GM23338 (cell line): ENCODE results near the gene TPCN2. TPM values are rescaled to one million over a fixed set of nuclear protein-coding genes. Genes with fewer than 3 reads are reported as not detected.

ENCODE experiments used
- ATAC-seq: fragments of 200-7000 bp; cut with Tn5 transposase; 3 replicates; pipeline ENCODE4 v1.9.1; 2020
- DNase-seq: peaks from one replicate; pipeline ENCODE4 v3.0.0-alpha.2; 2015; ENCODE audit warnings: low spot score
- H2AFZ ChIP-seq: fragments of 200-600 bp; sonication (generic); 2 replicates; pipeline ENCODE4 v1.8.0; 2016; ENCODE audit warnings: antibody characterized with exemption, mild to moderate bottlenecking, moderate library complexity
- H3F3A ChIP-seq: fragments of 200-600 bp; sonication (generic); replicated peaks from 2 replicates; pipeline ENCODE4 v1.8.0; 2017; ENCODE audit warnings: antibody characterized with exemption, mixed run types, low read depth
- H3K27ac ChIP-seq: fragments of 200-600 bp; sonication (generic); 2 replicates; pipeline ENCODE4 v1.6.1; 2016; ENCODE audit warnings: low read depth
- H3K27me3 ChIP-seq: fragments of 200-600 bp; sonication (generic); 2 replicates; pipeline ENCODE4 v1.8.0; 2016; ENCODE audit warnings: mild to moderate bottlenecking, mixed run types, moderate library complexity; ENCODE audit not compliant: insufficient read depth
- H3K36me3 ChIP-seq: fragments of 200-600 bp; sonication (generic); 2 replicates; pipeline ENCODE4 v1.8.0; 2016; ENCODE audit warnings: mild to moderate bottlenecking; ENCODE audit not compliant: insufficient read depth
- H3K4me1 ChIP-seq: fragments of 200-600 bp; sonication (generic); 2 replicates; pipeline ENCODE4 v1.8.0; 2016; ENCODE audit warnings: mild to moderate bottlenecking, moderate library complexity; ENCODE audit not compliant: insufficient read depth
- H3K4me2 ChIP-seq: fragments of 200-600 bp; sonication (generic); 2 replicates; pipeline ENCODE4 v1.7.1; 2017; ENCODE audit warnings: mixed run types
- H3K4me3 ChIP-seq: fragments of 200-600 bp; sonication (generic); 2 replicates; pipeline ENCODE4 v1.6.1; 2016; ENCODE audit warnings: mixed run types
- H3K79me2 ChIP-seq: fragments of 200-600 bp; sonication (generic); replicated peaks from 2 replicates; pipeline ENCODE4 v1.8.0; 2017; ENCODE audit warnings: mild to moderate bottlenecking; ENCODE audit not compliant: insufficient read depth
- H3K9me2 ChIP-seq: fragments of 200-600 bp; sonication (generic); 2 replicates; pipeline ENCODE4 v1.8.0; 2017; ENCODE audit not compliant: insufficient read depth
- H4K20me1 ChIP-seq: fragments of 200-600 bp; sonication (generic); replicated peaks from 2 replicates; pipeline ENCODE4 v1.8.0; 2017; ENCODE audit warnings: mild to moderate bottlenecking; ENCODE audit not compliant: insufficient read depth
- H3K27ac Mint-ChIP-seq: 2 replicates; pipeline ENCODE4 v1.8.0; 2020; ENCODE audit warnings: inconsistent platforms, mild to moderate bottlenecking, moderate library complexity, mixed read lengths
- H3K27me3 Mint-ChIP-seq: 3 replicates; pipeline ENCODE4 v1.8.0; 2022; ENCODE audit warnings: low read depth, mild to moderate bottlenecking, moderate library complexity, mixed read lengths, inconsistent platforms; ENCODE audit not compliant: insufficient read depth, poor library complexity
- H3K36me3 Mint-ChIP-seq: 3 replicates; pipeline ENCODE4 v1.8.0; 2021; ENCODE audit warnings: low read depth, mild to moderate bottlenecking, inconsistent platforms, moderate library complexity, mixed read lengths
- H3K4me1 Mint-ChIP-seq: 3 replicates; pipeline ENCODE4 v1.8.0; 2020; ENCODE audit warnings: mild to moderate bottlenecking, inconsistent platforms, mixed read lengths
- H3K4me3 Mint-ChIP-seq: 3 replicates; pipeline ENCODE4 v1.8.0; 2021; ENCODE audit warnings: moderate library complexity, mild to moderate bottlenecking, inconsistent platforms, mixed read lengths
- H3K9me3 Mint-ChIP-seq: 3 replicates; pipeline ENCODE4 v1.8.0; 2020; ENCODE audit warnings: moderate library complexity, mild to moderate bottlenecking, inconsistent platforms, mixed read lengths
- CREB1 ChIP-seq: fragments of 250-450 bp; sonication (Bioruptor Pico); IDR thresholded peaks from 2 replicates; pipeline ENCODE4 v1.5.0; 2020; ENCODE audit warnings: low read depth, mild to moderate bottlenecking, moderate library complexity
- EZH2 ChIP-seq: fragments of 200-600 bp; sonication (generic); IDR thresholded peaks from one replicate; pipeline ENCODE4 v1.8.0; 2017; ENCODE audit warnings: antibody characterized with exemption, mild to moderate bottlenecking, low read depth; ENCODE audit not compliant: unreplicated experiment
- JUNB ChIP-seq: IDR thresholded peaks from one replicate; pipeline ENCODE4 v1.6.1; 2016; ENCODE audit warnings: antibody characterized with exemption; ENCODE audit not compliant: unreplicated experiment
- NANOG ChIP-seq: IDR thresholded peaks from 2 replicates; pipeline ENCODE4 v1.6.1; 2016; ENCODE audit warnings: antibody characterized with exemption, borderline replicate concordance
- STAT1 ChIP-seq: IDR thresholded peaks from one replicate; pipeline ENCODE4 v1.6.1; 2016; ENCODE audit warnings: antibody characterized with exemption; ENCODE audit not compliant: unreplicated experiment
- ZNF114 ChIP-seq: fragments of 250-450 bp; sonication (Bioruptor Pico); IDR thresholded peaks from 2 replicates; pipeline ENCODE4 v1.5.0; 2020; ENCODE audit warnings: mild to moderate bottlenecking, moderate library complexity
- ZNF331 ChIP-seq: fragments of 250-450 bp; sonication (Bioruptor Pico); IDR thresholded peaks from 2 replicates; pipeline ENCODE4 v1.5.0; 2020; ENCODE audit warnings: low read depth, mild to moderate bottlenecking, moderate library complexity
- polyA plus RNA-seq: library from polyadenylated mRNA; unstranded; fragments of >200 nt; fragmentation: Nextera tagmentation; extraction: Ambion mirVana; gene quantifications from 2 replicates; pipeline ENCODE4 v1.2.1, GENCODE V29; 2016
- total RNA-seq: library from RNA; depleted of rRNA; stranded (reverse); fragments of >200 nt; shearing (Covaris generic); gene quantifications from 2 replicates; pipeline ENCODE4 v1.2.3, GENCODE V29; 2014
- TF ChIP-seq, protein P1 (sequence below), 2 experiments: fragments of 200-600 bp in 1 of 2; sonication (generic) in 1 of 2; conservative IDR thresholded peaks; 2 replicates each; pipeline versions ENCODE4 v1.5.1 to v1.6.1; 2016 to 2017; ENCODE audit warnings: antibody characterized with exemption in 2 of 2, low read depth in 2 of 2, mild to moderate bottlenecking in 2 of 2, moderate library complexity in 1 of 2
- TF ChIP-seq, protein P2 (sequence below): IDR thresholded peaks from one replicate; pipeline ENCODE4 v1.6.1; 2018; ENCODE audit warnings: antibody characterized with exemption; ENCODE audit not compliant: unreplicated experiment
- TF ChIP-seq, protein P3 (sequence below): IDR thresholded peaks from 2 replicates; pipeline ENCODE4 v1.6.1; 2016; ENCODE audit warnings: antibody characterized with exemption
- TF ChIP-seq, protein P4 (sequence below): fragments of 250-450 bp; sonication (Bioruptor Pico); IDR thresholded peaks from 2 replicates; pipeline ENCODE4 v1.5.0; 2020; ENCODE audit warnings: mild to moderate bottlenecking, moderate library complexity

TPCN2 gene
- total and polyA plus RNA-seq, 2 experiments from 2014 or later: 5.8 to 14.7 TPM

DNA sequence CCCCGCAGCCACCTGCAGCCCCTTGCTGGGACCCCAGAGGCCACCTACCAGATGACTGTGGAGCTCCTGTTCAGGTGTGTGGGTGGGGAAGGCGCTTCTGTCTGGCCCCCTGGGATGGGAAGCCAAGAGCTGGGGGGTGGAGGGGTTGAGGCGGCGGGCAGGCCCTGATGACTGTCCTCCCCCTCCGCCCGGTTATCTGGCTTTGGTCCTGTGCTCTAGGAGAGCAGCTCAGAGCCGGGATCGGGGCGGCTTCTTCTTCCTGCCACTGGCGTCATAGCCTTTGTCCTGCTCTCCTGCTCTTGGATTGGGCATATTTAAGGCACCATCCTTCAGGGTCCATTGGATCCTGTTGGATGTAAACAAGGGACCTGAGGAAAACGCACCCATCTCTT is 38.4 kb downstream of the TPCN2 start:
- H3K9me3 Mint-ChIP-seq: no peaks in the 10 kb centered on the region; the same call in 2 of the 3 replicates
- H3K4me3 Mint-ChIP-seq: no peak overlapping the region
- ATAC-seq: no peak

More for the DNA sequence above, 38.4 kb downstream of the TPCN2 start:
- H3K4me3 ChIP-seq: no peak overlapping the region
- no peaks in the 10 kb centered on the region for H3K4me1 ChIP-seq
- H3K27me3 ChIP-seq: no peaks in the 10 kb centered on the region
- H3K27ac ChIP-seq: no peak overlapping the region
- H4K20me1 ChIP-seq: no peaks in the 10 kb centered on the region
- H3K4me2 ChIP-seq: no peak overlapping the region
- 0 out of 2 replicates have a peak, but pooled peaks cover 2% of the 10 kb centered on the region for H3K79me2 ChIP-seq
- no peaks in the 10 kb centered on the region for H3K9me2 ChIP-seq
- peaks cover 5% of the 10 kb centered on the region for H3K36me3 ChIP-seq
- DNase-seq: no peak
- no peak overlapping the region for H2AFZ ChIP-seq
- peaks cover 8% of the 10 kb centered on the region for H3K27me3 Mint-ChIP-seq
- TF ChIP-seq CREB1 (CRISPR knock-in tag) (no peak), JUNB (no peak), STAT1 (no peak), ZNF114 (CRISPR knock-in tag) (no peak), NANOG (no peak), ZNF331 (CRISPR knock-in tag) (no peak), EZH2 (no peak)
- TF ChIP-seq, protein P1, sequence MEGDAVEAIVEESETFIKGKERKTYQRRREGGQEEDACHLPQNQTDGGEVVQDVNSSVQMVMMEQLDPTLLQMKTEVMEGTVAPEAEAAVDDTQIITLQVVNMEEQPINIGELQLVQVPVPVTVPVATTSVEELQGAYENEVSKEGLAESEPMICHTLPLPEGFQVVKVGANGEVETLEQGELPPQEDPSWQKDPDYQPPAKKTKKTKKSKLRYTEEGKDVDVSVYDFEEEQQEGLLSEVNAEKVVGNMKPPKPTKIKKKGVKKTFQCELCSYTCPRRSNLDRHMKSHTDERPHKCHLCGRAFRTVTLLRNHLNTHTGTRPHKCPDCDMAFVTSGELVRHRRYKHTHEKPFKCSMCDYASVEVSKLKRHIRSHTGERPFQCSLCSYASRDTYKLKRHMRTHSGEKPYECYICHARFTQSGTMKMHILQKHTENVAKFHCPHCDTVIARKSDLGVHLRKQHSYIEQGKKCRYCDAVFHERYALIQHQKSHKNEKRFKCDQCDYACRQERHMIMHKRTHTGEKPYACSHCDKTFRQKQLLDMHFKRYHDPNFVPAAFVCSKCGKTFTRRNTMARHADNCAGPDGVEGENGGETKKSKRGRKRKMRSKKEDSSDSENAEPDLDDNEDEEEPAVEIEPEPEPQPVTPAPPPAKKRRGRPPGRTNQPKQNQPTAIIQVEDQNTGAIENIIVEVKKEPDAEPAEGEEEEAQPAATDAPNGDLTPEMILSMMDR (conservative IDR thresholded peaks at IDR 0.05; ENCODE audit: low read depth in 2 of 2): no peak
- TF ChIP-seq, protein P2, sequence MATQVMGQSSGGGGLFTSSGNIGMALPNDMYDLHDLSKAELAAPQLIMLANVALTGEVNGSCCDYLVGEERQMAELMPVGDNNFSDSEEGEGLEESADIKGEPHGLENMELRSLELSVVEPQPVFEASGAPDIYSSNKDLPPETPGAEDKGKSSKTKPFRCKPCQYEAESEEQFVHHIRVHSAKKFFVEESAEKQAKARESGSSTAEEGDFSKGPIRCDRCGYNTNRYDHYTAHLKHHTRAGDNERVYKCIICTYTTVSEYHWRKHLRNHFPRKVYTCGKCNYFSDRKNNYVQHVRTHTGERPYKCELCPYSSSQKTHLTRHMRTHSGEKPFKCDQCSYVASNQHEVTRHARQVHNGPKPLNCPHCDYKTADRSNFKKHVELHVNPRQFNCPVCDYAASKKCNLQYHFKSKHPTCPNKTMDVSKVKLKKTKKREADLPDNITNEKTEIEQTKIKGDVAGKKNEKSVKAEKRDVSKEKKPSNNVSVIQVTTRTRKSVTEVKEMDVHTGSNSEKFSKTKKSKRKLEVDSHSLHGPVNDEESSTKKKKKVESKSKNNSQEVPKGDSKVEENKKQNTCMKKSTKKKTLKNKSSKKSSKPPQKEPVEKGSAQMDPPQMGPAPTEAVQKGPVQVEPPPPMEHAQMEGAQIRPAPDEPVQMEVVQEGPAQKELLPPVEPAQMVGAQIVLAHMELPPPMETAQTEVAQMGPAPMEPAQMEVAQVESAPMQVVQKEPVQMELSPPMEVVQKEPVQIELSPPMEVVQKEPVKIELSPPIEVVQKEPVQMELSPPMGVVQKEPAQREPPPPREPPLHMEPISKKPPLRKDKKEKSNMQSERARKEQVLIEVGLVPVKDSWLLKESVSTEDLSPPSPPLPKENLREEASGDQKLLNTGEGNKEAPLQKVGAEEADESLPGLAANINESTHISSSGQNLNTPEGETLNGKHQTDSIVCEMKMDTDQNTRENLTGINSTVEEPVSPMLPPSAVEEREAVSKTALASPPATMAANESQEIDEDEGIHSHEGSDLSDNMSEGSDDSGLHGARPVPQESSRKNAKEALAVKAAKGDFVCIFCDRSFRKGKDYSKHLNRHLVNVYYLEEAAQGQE: no peak
- TF ChIP-seq, protein P3, sequence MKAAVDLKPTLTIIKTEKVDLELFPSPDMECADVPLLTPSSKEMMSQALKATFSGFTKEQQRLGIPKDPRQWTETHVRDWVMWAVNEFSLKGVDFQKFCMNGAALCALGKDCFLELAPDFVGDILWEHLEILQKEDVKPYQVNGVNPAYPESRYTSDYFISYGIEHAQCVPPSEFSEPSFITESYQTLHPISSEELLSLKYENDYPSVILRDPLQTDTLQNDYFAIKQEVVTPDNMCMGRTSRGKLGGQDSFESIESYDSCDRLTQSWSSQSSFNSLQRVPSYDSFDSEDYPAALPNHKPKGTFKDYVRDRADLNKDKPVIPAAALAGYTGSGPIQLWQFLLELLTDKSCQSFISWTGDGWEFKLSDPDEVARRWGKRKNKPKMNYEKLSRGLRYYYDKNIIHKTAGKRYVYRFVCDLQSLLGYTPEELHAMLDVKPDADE: no peak
- TF ChIP-seq, protein P4, sequence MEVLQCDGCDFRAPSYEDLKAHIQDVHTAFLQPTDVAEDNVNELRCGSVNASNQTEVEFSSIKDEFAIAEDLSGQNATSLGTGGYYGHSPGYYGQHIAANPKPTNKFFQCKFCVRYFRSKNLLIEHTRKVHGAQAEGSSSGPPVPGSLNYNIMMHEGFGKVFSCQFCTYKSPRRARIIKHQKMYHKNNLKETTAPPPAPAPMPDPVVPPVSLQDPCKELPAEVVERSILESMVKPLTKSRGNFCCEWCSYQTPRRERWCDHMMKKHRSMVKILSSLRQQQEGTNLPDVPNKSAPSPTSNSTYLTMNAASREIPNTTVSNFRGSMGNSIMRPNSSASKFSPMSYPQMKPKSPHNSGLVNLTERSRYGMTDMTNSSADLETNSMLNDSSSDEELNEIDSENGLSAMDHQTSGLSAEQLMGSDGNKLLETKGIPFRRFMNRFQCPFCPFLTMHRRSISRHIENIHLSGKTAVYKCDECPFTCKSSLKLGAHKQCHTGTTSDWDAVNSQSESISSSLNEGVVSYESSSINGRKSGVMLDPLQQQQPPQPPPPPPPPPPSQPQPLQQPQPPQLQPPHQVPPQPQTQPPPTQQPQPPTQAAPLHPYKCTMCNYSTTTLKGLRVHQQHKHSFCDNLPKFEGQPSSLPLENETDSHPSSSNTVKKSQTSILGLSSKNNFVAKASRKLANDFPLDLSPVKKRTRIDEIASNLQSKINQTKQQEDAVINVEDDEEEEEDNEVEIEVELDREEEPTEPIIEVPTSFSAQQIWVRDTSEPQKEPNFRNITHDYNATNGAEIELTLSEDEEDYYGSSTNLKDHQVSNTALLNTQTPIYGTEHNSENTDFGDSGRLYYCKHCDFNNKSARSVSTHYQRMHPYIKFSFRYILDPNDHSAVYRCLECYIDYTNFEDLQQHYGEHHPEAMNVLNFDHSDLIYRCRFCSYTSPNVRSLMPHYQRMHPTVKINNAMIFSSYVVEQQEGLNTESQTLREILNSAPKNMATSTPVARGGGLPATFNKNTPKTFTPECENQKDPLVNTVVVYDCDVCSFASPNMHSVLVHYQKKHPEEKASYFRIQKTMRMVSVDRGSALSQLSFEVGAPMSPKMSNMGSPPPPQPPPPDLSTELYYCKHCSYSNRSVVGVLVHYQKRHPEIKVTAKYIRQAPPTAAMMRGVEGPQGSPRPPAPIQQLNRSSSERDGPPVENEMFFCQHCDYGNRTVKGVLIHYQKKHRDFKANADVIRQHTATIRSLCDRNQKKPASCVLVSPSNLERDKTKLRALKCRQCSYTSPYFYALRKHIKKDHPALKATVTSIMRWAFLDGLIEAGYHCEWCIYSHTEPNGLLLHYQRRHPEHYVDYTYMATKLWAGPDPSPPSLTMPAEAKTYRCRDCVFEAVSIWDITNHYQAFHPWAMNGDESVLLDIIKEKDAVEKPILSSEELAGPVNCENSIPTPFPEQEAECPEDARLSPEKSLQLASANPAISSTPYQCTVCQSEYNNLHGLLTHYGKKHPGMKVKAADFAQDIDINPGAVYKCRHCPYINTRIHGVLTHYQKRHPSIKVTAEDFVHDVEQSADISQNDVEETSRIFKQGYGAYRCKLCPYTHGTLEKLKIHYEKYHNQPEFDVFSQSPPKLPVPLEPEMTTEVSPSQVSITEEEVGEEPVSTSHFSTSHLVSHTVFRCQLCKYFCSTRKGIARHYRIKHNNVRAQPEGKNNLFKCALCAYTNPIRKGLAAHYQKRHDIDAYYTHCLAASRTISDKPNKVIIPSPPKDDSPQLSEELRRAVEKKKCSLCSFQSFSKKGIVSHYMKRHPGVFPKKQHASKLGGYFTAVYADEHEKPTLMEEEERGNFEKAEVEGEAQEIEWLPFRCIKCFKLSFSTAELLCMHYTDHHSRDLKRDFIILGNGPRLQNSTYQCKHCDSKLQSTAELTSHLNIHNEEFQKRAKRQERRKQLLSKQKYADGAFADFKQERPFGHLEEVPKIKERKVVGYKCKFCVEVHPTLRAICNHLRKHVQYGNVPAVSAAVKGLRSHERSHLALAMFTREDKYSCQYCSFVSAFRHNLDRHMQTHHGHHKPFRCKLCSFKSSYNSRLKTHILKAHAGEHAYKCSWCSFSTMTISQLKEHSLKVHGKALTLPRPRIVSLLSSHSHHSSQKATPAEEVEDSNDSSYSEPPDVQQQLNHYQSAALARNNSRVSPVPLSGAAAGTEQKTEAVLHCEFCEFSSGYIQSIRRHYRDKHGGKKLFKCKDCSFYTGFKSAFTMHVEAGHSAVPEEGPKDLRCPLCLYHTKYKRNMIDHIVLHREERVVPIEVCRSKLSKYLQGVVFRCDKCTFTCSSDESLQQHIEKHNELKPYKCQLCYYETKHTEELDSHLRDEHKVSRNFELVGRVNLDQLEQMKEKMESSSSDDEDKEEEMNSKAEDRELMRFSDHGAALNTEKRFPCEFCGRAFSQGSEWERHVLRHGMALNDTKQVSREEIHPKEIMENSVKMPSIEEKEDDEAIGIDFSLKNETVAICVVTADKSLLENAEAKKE (CRISPR knock-in tag): no peak
- no peak overlapping the region for H3K27ac Mint-ChIP-seq
- peaks cover 39% of the 10 kb centered on the region for H3K36me3 Mint-ChIP-seq
- H3F3A ChIP-seq: 0 out of 2 replicates have a peak, but pooled peaks cover 1% of the 10 kb centered on the region
- H3K4me1 Mint-ChIP-seq: peaks cover 10% of the 10 kb centered on the region; the same call in 2 of the 3 replicates
